T-cell (primary cell): ENCODE data around the gene HES5. TPM values are rescaled to one million over a fixed set of nuclear protein-coding genes. Genes with fewer than 3 reads are reported as not detected.
A peak's percentile ranks its signal among the peaks of the same experiment; 100 is the strongest.

ENCODE experiments used
- ATAC-seq, 4 experiments: fragments of 200-7000 bp in 3 of 4; fragments of 150-1000 bp in 1 of 4; cut with Tn5 transposase; replicated peaks in 1 of 4; 1 replicate in 3 of 4; 2 replicates in 1 of 4; pipeline ENCODE4 v1.10.0; 2021; ENCODE audit warnings: moderate library complexity in 3 of 4, mild to moderate bottlenecking in 2 of 4, moderate number of reproducible peaks in 1 of 4
- CTCF ChIA-PET, 2 donors: fragments of 300-600 bp; sonication (Branson Sonifier 250); formaldehyde crosslinking; loops; one replicate each; lab custom pipeline; 2022; ENCODE audit warnings: antibody characterized with exemption in 2 of 2; lab: Charles Lee
- POLR2A ChIA-PET, 2 donors: fragments of 300-600 bp; sonication (Branson Sonifier 250); formaldehyde crosslinking; loops; one replicate each; lab custom pipeline; 2022; ENCODE audit warnings: antibody characterized with exemption in 2 of 2; lab: Charles Lee
- DNase-seq, 35 experiments: peaks; one replicate each; pipeline versions ENCODE4 v3.0.0 to v3.0.0-alpha.2; 2013 to 2023
- H3K27ac ChIP-seq: one replicate; pipeline ENCODE4 v1.5.1; 2013; ENCODE audit warnings: low read length
- H3K27me3 ChIP-seq, 2 experiments: replicated peaks in 1 of 2; 1 replicate in 1 of 2; 2 replicates in 1 of 2; pipeline versions ENCODE4 v1.6.1 to v1.7.0; 2013; ENCODE audit warnings: low read length in 1 of 2, mixed read lengths in 1 of 2; ENCODE audit not compliant: control insufficient read depth in 2 of 2, insufficient read depth in 2 of 2; ENCODE audit errors: extremely low read depth in 1 of 2
- H3K36me3 ChIP-seq, 2 donors: 1 replicate in 1 of 2; 2 replicates in 1 of 2; pipeline versions ENCODE4 v1.6.1 to v1.7.0; 2013; ENCODE audit warnings: low read length in 1 of 2; ENCODE audit not compliant: control insufficient read depth in 2 of 2, insufficient read depth in 1 of 2; ENCODE audit errors: extremely low read depth in 1 of 2
- H3K4me1 ChIP-seq, 2 experiments: 1 replicate in 1 of 2; 2 replicates in 1 of 2; pipeline versions ENCODE4 v1.6.1 to v1.7.0; 2013; ENCODE audit warnings: low read length in 2 of 2, mixed read lengths in 1 of 2; ENCODE audit not compliant: insufficient read depth in 2 of 2, control insufficient read depth in 1 of 2; ENCODE audit errors: extremely low read depth in 1 of 2
- H3K4me3 ChIP-seq, 2 donors: 1 replicate in 1 of 2; 2 replicates in 1 of 2; pipeline versions ENCODE4 v1.5.1 to v1.7.0; 2013; ENCODE audit warnings: mild to moderate bottlenecking in 2 of 2, low read length in 1 of 2, moderate library complexity in 1 of 2; ENCODE audit not compliant: control insufficient read depth in 1 of 2; ENCODE audit errors: extremely low read depth in 1 of 2
- H3K9me3 ChIP-seq: 2 replicates; pipeline ENCODE4 v1.7.0; 2013
- H3K27ac Mint-ChIP-seq, 2 donors: one replicate each; pipeline ENCODE4 v1.8.0; 2020 to 2021; ENCODE audit warnings: mild to moderate bottlenecking in 2 of 2, mixed read lengths in 2 of 2
- H3K27me3 Mint-ChIP-seq, 2 donors: one replicate each; pipeline ENCODE4 v1.8.0; 2021 to 2022; ENCODE audit warnings: mixed read lengths in 2 of 2
- H3K36me3 Mint-ChIP-seq: one replicate; pipeline ENCODE4 v1.8.0; 2021; ENCODE audit warnings: mixed read lengths
- H3K4me1 Mint-ChIP-seq, 3 donors: one replicate each; pipeline ENCODE4 v1.8.0; 2020 to 2022; ENCODE audit warnings: mixed read lengths in 3 of 3, mild to moderate bottlenecking in 1 of 3
- H3K4me3 Mint-ChIP-seq, 3 donors: one replicate each; pipeline ENCODE4 v1.8.0; 2020 to 2022; ENCODE audit warnings: mild to moderate bottlenecking in 3 of 3, mixed read lengths in 3 of 3, moderate library complexity in 3 of 3
- H3K9me3 Mint-ChIP-seq, 3 donors: one replicate each; pipeline ENCODE4 v1.8.0; 2020 to 2022; ENCODE audit warnings: mixed read lengths in 3 of 3
- WGBS: methylation state at CpG from one replicate; pipeline ENCODE4 v1.1.5; 2013; ENCODE audit warnings: missing lambda C conversion rate; ENCODE audit not compliant: insufficient coverage; 5-methylcytosine and 5-hydroxymethylcytosine counted together
- total RNA-seq, 35 experiments: library from RNA in 6 of 35; stranded (reverse) in 6 of 35; fragments of 120-200 nt in 1 of 35; gene quantifications; one replicate each; pipeline versions ENCODE4 v1.2.1 to v1.2.4 and lab custom pipeline; 2013 to 2026

The HES5 gene
- total RNA-seq, 5 donors from 2014 or later (not counting 1 experiment from before 2014, with no cell fraction given) = not detected

- Mint-ChIP-seq H3K27me3 (no peaks in the 10 kb centered on the region), H3K4me1 (peaks cover 22 to 30% (median 22%) of the 10 kb centered on the region in 3 donors), H3K9me3 (no peaks in the 10 kb centered on the region), H3K36me3 (peaks cover 4% of the 10 kb centered on the region), H3K4me3 (no peak overlapping the region), H3K27ac (no peak overlapping the region)
- ATAC-seq (peak in 3 of 4 experiments; percentile 46 to 61 (median 55)), DNase-seq (peak in 2 of 35 experiments; percentile 30 to 46)
- POLR2A ChIA-PET = interaction anchor here in 1 of 2 donors (0.6 kb wide), 1 partner anchor 405 kb away, joined by 8 read pairs; no protein-coding TSS in a partner anchor
- WGBS = 97% methylated on average over 14 of the region's 24 CpGs
- Histone ChIP-seq H3K27ac (no peak overlapping the region), H3K9me3 (no peaks in the 10 kb centered on the region), H3K4me3 (no peak overlapping the region), H3K27me3 (no peaks in the 10 kb centered on the region), H3K36me3 (peaks cover 11 to 61% of the 10 kb centered on the region in 2 donors), H3K4me1 (peaks cover 7 to 44% of the 10 kb centered on the region in 2 experiments)
- CTCF ChIA-PET = interaction anchor here (0.6 to 2.1 kb wide), 3 partner anchors 15 to 147 kb away, joined by 3 to 10 read pairs (median 5); no protein-coding TSS in a partner anchor
These were observed 32.1 kb upstream of the HES5 start for GRCh38 chr1:2561898-2562895.

GRCh38 chr1:2561446-2561845 lies 31.4 kb upstream of the HES5 start:
- Histone ChIP-seq H3K36me3 (peaks cover 11 to 61% of the 10 kb centered on the region in 2 donors), H3K4me3 (no peak overlapping the region), H3K9me3 (no peaks in the 10 kb centered on the region), H3K27ac (no peak overlapping the region), H3K27me3 (no peaks in the 10 kb centered on the region), H3K4me1 (peaks cover 7 to 49% of the 10 kb centered on the region in 2 experiments)
- ChIA-PET CTCF (interaction anchor here in 1 of 2 donors (1.4 to 2.1 kb wide), 2 partner anchors 16 to 24 kb away, joined by 5 to 10 read pairs; no protein-coding TSS in a partner anchor), POLR2A (interaction anchor here in 1 of 2 donors (0.6 kb wide), 1 partner anchor 404 kb away, joined by 8 read pairs; no protein-coding TSS in a partner anchor)
- H3K4me1 Mint-ChIP-seq = peaks cover 25 to 33% (median 28%) of the 10 kb centered on the region in 3 donors
- WGBS = 89% methylated on average over 10 of the region's 11 CpGs
- peak overlapping the region in 1 of 3 donors; percentile 9 for H3K4me3 Mint-ChIP-seq
- H3K9me3 Mint-ChIP-seq = no peaks in the 10 kb centered on the region
- H3K27ac Mint-ChIP-seq = peak overlapping the region; percentile 44 to 71
- no peaks in the 10 kb centered on the region for H3K27me3 Mint-ChIP-seq
- no peak for DNase-seq
- peaks cover 6% of the 10 kb centered on the region for H3K36me3 Mint-ChIP-seq
- no peak for ATAC-seq

GRCh38 chr1:2560299-2561073 lies 30.4 kb upstream of the HES5 start:
- no peak for ATAC-seq
- peaks cover 11 to 61% of the 10 kb centered on the region in 2 donors for H3K36me3 ChIP-seq

GRCh38 chr1:2559509-2560298 lies 29.6 kb upstream of the HES5 start:
- WGBS = 82% methylated on average over 17 of the region's 35 CpGs
- POLR2A ChIA-PET = no interaction called here
- ATAC-seq (no peak), DNase-seq (no peak)
- H3K36me3 ChIP-seq = peaks cover 11 to 61% of the 10 kb centered on the region in 2 donors
- no peaks in the 10 kb centered on the region for H3K9me3 ChIP-seq
- peaks cover 15 to 64% of the 10 kb centered on the region in 2 experiments for H3K4me1 ChIP-seq
- Mint-ChIP-seq H3K9me3 (no peaks in the 10 kb centered on the region), H3K4me3 (no peak overlapping the region), H3K36me3 (peaks cover 7% of the 10 kb centered on the region), H3K27me3 (no peaks in the 10 kb centered on the region), H3K27ac (no peak overlapping the region), H3K4me1 (peaks cover 35 to 44% (median 38%) of the 10 kb centered on the region in 3 donors)
- CTCF ChIA-PET = no interaction called here
- no peak overlapping the region for H3K4me3 ChIP-seq
- H3K27me3 ChIP-seq = no peaks in the 10 kb centered on the region
- H3K27ac ChIP-seq = no peak overlapping the region

More at GRCh38 chr1:2560299-2561073, 30.4 kb upstream of the HES5 start:
- Histone ChIP-seq H3K4me3 (no peak overlapping the region), H3K27me3 (no peaks in the 10 kb centered on the region), H3K4me1 (peaks cover 8 to 56% of the 10 kb centered on the region in 2 experiments), H3K27ac (no peak overlapping the region), H3K9me3 (no peaks in the 10 kb centered on the region)
- H3K4me3 Mint-ChIP-seq = peak overlapping the region in 1 of 3 donors; percentile 9
- POLR2A ChIA-PET = no interaction called here
- peaks cover 31 to 40% (median 31%) of the 10 kb centered on the region in 3 donors for H3K4me1 Mint-ChIP-seq
- no peak for DNase-seq
- WGBS = 97% methylated on average over 12 of the region's 15 CpGs
- CTCF ChIA-PET = interaction anchor here in 1 of 2 donors (2.1 kb wide), 1 partner anchor 25 kb away, joined by 10 read pairs; no protein-coding TSS in a partner anchor
- no peaks in the 10 kb centered on the region for H3K27me3 Mint-ChIP-seq
- H3K9me3 Mint-ChIP-seq = no peaks in the 10 kb centered on the region
- H3K27ac Mint-ChIP-seq = no peak overlapping the region
- H3K36me3 Mint-ChIP-seq = peaks cover 7% of the 10 kb centered on the region

- Mint-ChIP-seq H3K27ac (peak overlapping the region; percentile 81 to 98), H3K4me3 (peak overlapping the region; percentile 41 to 98 (median 67)), H3K27me3 (no peaks in the 10 kb centered on the region), H3K4me1 (peaks cover 41 to 50% (median 43%) of the 10 kb centered on the region in 3 donors), H3K9me3 (no peaks in the 10 kb centered on the region), H3K36me3 (peaks cover 7% of the 10 kb centered on the region)
- peaks cover 11 to 59% of the 10 kb centered on the region in 2 donors for H3K36me3 ChIP-seq
- no peaks in the 10 kb centered on the region for H3K9me3 ChIP-seq
- H3K4me3 ChIP-seq = no peak overlapping the region
- CTCF ChIA-PET = no interaction called here
- ATAC-seq (no peak), DNase-seq (no peak)
- POLR2A ChIA-PET = no interaction called here
- H3K4me1 ChIP-seq = peaks cover 17 to 73% of the 10 kb centered on the region in 2 experiments
- H3K27ac ChIP-seq = no peak overlapping the region
- no peaks in the 10 kb centered on the region for H3K27me3 ChIP-seq
- 98% methylated on average over 6 of the region's 6 CpGs for WGBS
These were observed 28.8 kb upstream of the HES5 start for GRCh38 chr1:2558861-2559260.
